HG03460 (cell line): ENCODE measurements around the gene DUSP10.

Source experiments
- ATAC-seq: cut with Tn5 transposase; IDR thresholded peaks from one replicate; pipeline ENCODE4 v1.9.1; 2021; ENCODE audit not compliant: unreplicated experiment

Gene DUSP10

GRCh38 chr1:221696718-221697461 lies 45.0 kb downstream of the DUSP10 start:
- ATAC-seq = no peak

- ATAC-seq = no peak
Observed at GRCh38 chr1:221696027-221696426, 45.9 kb downstream of the DUSP10 start.

- no peak for ATAC-seq
Observed at GRCh38 chr1:221695301-221695700, 46.6 kb downstream of the DUSP10 start.

- no peak for ATAC-seq
Observed at GRCh38 chr1:221694109-221694508, 47.8 kb downstream of the DUSP10 start.

- ATAC-seq = no peak
Observed at GRCh38 chr1:221693087-221693486, 48.8 kb downstream of the DUSP10 start.

GRCh38 chr1:221692643-221693042 lies 49.2 kb downstream of the DUSP10 start:
- ATAC-seq = no peak

GRCh38 chr1:221691261-221691660 lies 50.6 kb downstream of the DUSP10 start:
- no peak for ATAC-seq

- ATAC-seq = no peak
Observed at GRCh38 chr1:221690858-221691257, 51.0 kb downstream of the DUSP10 start.

- no peak for ATAC-seq
Observed at GRCh38 chr1:221689138-221689537, 52.8 kb downstream of the DUSP10 start.

GRCh38 chr1:221688488-221688843 lies 53.4 kb downstream of the DUSP10 start:
- ATAC-seq = no peak

GRCh38 chr1:221687836-221688487 lies 53.9 kb downstream of the DUSP10 start:
- no peak for ATAC-seq

- no peak for ATAC-seq
Observed at GRCh38 chr1:221683681-221684080, 58.2 kb downstream of the DUSP10 start.

GRCh38 chr1:221680085-221680484 lies 61.8 kb downstream of the DUSP10 start:
- ATAC-seq = no peak

- ATAC-seq = no peak
Observed at GRCh38 chr1:221678014-221678413, 63.9 kb downstream of the DUSP10 start.

GRCh38 chr1:221675880-221676800 lies 65.7 kb downstream of the DUSP10 start:
- ATAC-seq = no peak

GRCh38 chr1:221672965-221673364 lies 68.9 kb downstream of the DUSP10 start:
- no peak for ATAC-seq

- ATAC-seq = no peak
Observed at GRCh38 chr1:221672239-221672645, 69.6 kb downstream of the DUSP10 start.

GRCh38 chr1:221670081-221670480 lies 71.8 kb downstream of the DUSP10 start:
- ATAC-seq = no peak

GRCh38 chr1:221669441-221669840 lies 72.4 kb downstream of the DUSP10 start:
- no peak for ATAC-seq

GRCh38 chr1:221667504-221667903 lies 74.4 kb downstream of the DUSP10 start:
- ATAC-seq = peak; percentile 90

- ATAC-seq = no peak
Observed at GRCh38 chr1:221664253-221664652, 77.6 kb downstream of the DUSP10 start.

- no peak for ATAC-seq
Observed at GRCh38 chr1:221663321-221663720, 78.6 kb downstream of the DUSP10 start.
